Mesendoderm (in vitro differentiated cells): ENCODE data around the gene ZBTB7C.

ENCODE experiments used
- DNase-seq: peaks from one replicate; pipeline ENCODE4 v3.0.0; 2013
- H2AK5ac ChIP-seq: 2 replicates; pipeline ENCODE4 v1.6.1; 2013; ENCODE audit warnings: low read length, inconsistent platforms
- H2BK120ac ChIP-seq: 2 replicates; pipeline ENCODE4 v1.6.1; 2013; ENCODE audit warnings: low read depth, mild to moderate bottlenecking, low read length, moderate library complexity, mixed read lengths
- H2BK15ac ChIP-seq: replicated peaks from 2 replicates; pipeline ENCODE4 v1.6.1; 2013; ENCODE audit warnings: low read depth, mild to moderate bottlenecking, moderate library complexity
- H2BK5ac ChIP-seq: 2 replicates; pipeline ENCODE4 v1.6.1; 2013; ENCODE audit warnings: low read length, inconsistent platforms
- H3K18ac ChIP-seq: 2 replicates; pipeline ENCODE4 v1.6.1; 2013; ENCODE audit warnings: mild to moderate bottlenecking, low read length, mixed read lengths
- H3K23ac ChIP-seq: one replicate; pipeline ENCODE4 v1.6.1; 2013; ENCODE audit warnings: low read length
- H3K27ac ChIP-seq: 2 replicates; pipeline ENCODE4 v1.5.1; 2013; ENCODE audit warnings: low read depth, mild to moderate bottlenecking, inconsistent platforms, low read length, moderate library complexity
- H3K27me3 ChIP-seq: 2 replicates; pipeline ENCODE4 v1.6.1; 2013; ENCODE audit warnings: low read length, control low read depth, mild to moderate bottlenecking, inconsistent platforms; ENCODE audit not compliant: insufficient read depth, poor library complexity
- H3K36me3 ChIP-seq: 2 replicates; pipeline ENCODE4 v1.6.1; 2013; ENCODE audit warnings: low read length, inconsistent platforms; ENCODE audit not compliant: control insufficient read depth, insufficient read depth
- H3K4ac ChIP-seq: one replicate; pipeline ENCODE4 v1.6.1; 2013; ENCODE audit warnings: low read depth, mild to moderate bottlenecking, low read length, moderate library complexity
- H3K4me1 ChIP-seq: 2 replicates; pipeline ENCODE4 v1.6.1; 2013; ENCODE audit warnings: low read depth, low read length, inconsistent platforms; ENCODE audit not compliant: control insufficient read depth
- H3K4me2 ChIP-seq: 2 replicates; pipeline ENCODE4 v1.6.1; 2013; ENCODE audit warnings: low read length
- H3K4me3 ChIP-seq: 2 replicates; pipeline ENCODE4 v1.5.1; 2013; ENCODE audit warnings: mild to moderate bottlenecking, low read length
- H3K56ac ChIP-seq: one replicate; pipeline ENCODE4 v1.6.1; 2013; ENCODE audit warnings: low read length
- H3K79me1 ChIP-seq: 2 replicates; pipeline ENCODE4 v1.6.1; 2013; ENCODE audit warnings: low read length, inconsistent platforms
- H3K79me2 ChIP-seq: 2 replicates; pipeline ENCODE4 v1.6.1; 2013; ENCODE audit warnings: mild to moderate bottlenecking, low read length; ENCODE audit not compliant: control insufficient read depth, insufficient read depth
- H3K9ac ChIP-seq: 2 replicates; pipeline ENCODE4 v1.6.1; 2013; ENCODE audit warnings: low read length, inconsistent platforms
- H4K5ac ChIP-seq: one replicate; pipeline ENCODE4 v1.6.1; 2013; ENCODE audit warnings: low read length
- H4K8ac ChIP-seq: one replicate; pipeline ENCODE4 v1.6.1; 2013; ENCODE audit warnings: low read depth, mild to moderate bottlenecking, control low read depth, low read length, moderate library complexity
- WGBS: extraction: QIAGEN DNeasy Blood & Tissue Kit; methylation state at CpG from one replicate; pipeline ENCODE4 v1.1.7; 2013; ENCODE audit warnings: low lambda C conversion rate, missing lambda C conversion rate; ENCODE audit not compliant: insufficient coverage; ENCODE audit errors: extremely low coverage; 5-methylcytosine and 5-hydroxymethylcytosine counted together

The ZBTB7C gene

DNA sequence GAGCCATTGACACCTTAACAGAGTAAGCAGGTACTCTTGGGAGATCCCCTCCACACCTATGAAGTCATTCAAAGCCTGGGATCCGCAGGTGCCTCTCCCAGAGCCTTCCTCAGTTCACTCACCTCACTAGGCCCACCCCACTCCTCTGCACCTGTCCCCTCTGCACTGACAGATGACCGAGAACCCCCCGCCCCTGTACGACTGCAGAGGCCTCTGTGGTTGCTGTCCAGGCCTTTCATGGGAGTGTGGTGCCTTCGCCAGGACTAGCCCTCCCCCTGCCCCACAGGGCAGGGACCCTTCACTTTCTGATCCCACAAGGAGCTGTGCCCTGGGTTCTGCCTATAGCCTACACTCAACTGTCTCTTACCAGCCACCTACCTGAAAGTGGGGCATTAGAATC is 238.5 kb downstream of the ZBTB7C start:
- Histone ChIP-seq H4K5ac (no peak overlapping the region), H2AK5ac (no peak overlapping the region), H3K4ac (no peak overlapping the region), H3K79me1 (no peaks in the 10 kb centered on the region), H2BK120ac (no peak overlapping the region), H2BK15ac (no peak overlapping the region), H3K4me3 (no peak overlapping the region), H3K18ac (no peak overlapping the region), H2BK5ac (no peak overlapping the region), H3K56ac (no peak overlapping the region), H3K36me3 (no peaks in the 10 kb centered on the region), H3K23ac (no peak overlapping the region), H3K4me2 (no peak overlapping the region), H3K79me2 (no peaks in the 10 kb centered on the region), H4K8ac (no peak overlapping the region), H3K27ac (no peak overlapping the region), H3K27me3 (no peaks in the 10 kb centered on the region), H3K4me1 (no peaks in the 10 kb centered on the region), H3K9ac (no peak overlapping the region)
- no CpG with 5 or more reads among the region's 5 CpGs for WGBS
- no peak for DNase-seq

- Histone ChIP-seq H3K23ac (no peak overlapping the region), H4K5ac (no peak overlapping the region), H2AK5ac (no peak overlapping the region), H3K79me2 (no peaks in the 10 kb centered on the region), H3K18ac (no peak overlapping the region), H2BK5ac (no peak overlapping the region), H4K8ac (no peak overlapping the region), H3K9ac (no peak overlapping the region), H3K27me3 (no peaks in the 10 kb centered on the region), H3K79me1 (no peaks in the 10 kb centered on the region), H3K56ac (no peak overlapping the region), H3K4me3 (no peak overlapping the region), H2BK15ac (no peak overlapping the region), H3K36me3 (no peaks in the 10 kb centered on the region), H3K4me1 (no peaks in the 10 kb centered on the region), H3K4me2 (no peak overlapping the region), H3K27ac (no peak overlapping the region), H3K4ac (no peak overlapping the region), H2BK120ac (no peak overlapping the region)
- WGBS, result no CpG with 5 or more reads among the region's 2 CpGs
- no peak for DNase-seq
Measured at GRCh38 chr18:48168861-48169260, 240.3 kb downstream of the ZBTB7C start.

DNA sequence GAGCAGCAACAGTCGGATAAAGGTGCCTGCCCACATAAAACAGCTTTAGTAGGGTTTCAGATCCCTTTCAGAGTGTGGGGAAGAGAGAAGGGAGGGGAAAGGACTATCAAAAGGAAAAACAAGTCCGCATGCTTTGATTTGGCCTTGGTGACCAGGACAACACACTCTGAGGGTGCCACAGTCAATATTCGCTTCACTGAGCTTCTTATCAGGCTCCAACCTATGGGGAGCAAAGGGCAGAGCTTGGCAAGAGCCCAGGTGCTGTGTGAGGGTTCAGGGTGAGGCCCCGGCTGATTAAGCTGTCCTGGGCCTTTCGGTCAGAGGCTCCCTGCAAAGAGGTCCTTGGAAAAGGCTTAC is 241.3 kb downstream of the ZBTB7C start:
- H3K4ac ChIP-seq, result no peak overlapping the region
- no peak overlapping the region for H3K23ac ChIP-seq
- H2BK15ac ChIP-seq, result no peak overlapping the region
- no peak overlapping the region for H2BK120ac ChIP-seq
- H3K18ac ChIP-seq, result no peak overlapping the region
- no peak overlapping the region for H3K56ac ChIP-seq
- WGBS, result no CpG with 5 or more reads among the region's 5 CpGs
- no peak overlapping the region for H3K9ac ChIP-seq
- H3K79me1 ChIP-seq, result no peaks in the 10 kb centered on the region
- DNase-seq, result no peak
- H3K27me3 ChIP-seq, result no peaks in the 10 kb centered on the region
- H3K79me2 ChIP-seq, result no peaks in the 10 kb centered on the region
- H3K4me3 ChIP-seq, result no peak overlapping the region
- H4K5ac ChIP-seq, result no peak overlapping the region
- H3K4me1 ChIP-seq, result no peaks in the 10 kb centered on the region
- H3K4me2 ChIP-seq, result no peak overlapping the region
- H3K27ac ChIP-seq, result no peak overlapping the region
- no peak overlapping the region for H2AK5ac ChIP-seq
- H2BK5ac ChIP-seq, result no peak overlapping the region
- H4K8ac ChIP-seq, result no peak overlapping the region
- H3K36me3 ChIP-seq, result no peaks in the 10 kb centered on the region

DNA sequence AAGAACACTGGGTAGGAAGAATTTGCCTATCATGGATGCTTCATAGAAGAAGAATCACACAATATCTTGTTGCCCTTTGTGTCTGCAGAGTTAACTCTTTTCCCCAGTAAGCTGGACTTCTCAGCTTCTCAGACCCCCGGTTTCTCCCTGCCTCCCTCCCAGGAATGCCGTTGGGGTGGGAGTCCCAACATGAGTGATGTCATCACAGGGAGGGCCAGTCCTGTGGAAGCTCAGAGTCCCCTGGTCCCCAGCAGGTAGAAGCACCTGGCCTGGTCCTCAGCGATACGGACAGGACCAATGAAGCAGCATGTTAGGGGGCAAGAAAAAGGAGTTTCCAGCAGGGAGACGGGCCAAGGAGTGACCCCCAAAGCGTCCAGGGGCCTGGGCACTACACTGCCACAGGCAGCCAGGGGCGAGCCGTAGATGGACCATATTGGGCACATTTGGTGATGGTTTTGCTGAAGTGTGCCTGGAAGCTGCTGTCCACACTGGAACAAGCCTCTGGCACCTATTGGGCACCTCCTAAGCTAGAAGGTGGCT is 242.8 kb downstream of the ZBTB7C start:
- Histone ChIP-seq H3K23ac (no peak overlapping the region), H3K9ac (no peak overlapping the region), H2BK5ac (no peak overlapping the region), H4K8ac (no peak overlapping the region), H3K27ac (no peak overlapping the region), H2BK15ac (no peak overlapping the region), H3K4me2 (no peak overlapping the region), H3K4me3 (no peak overlapping the region), H3K27me3 (no peaks in the 10 kb centered on the region), H4K5ac (no peak overlapping the region), H3K79me2 (no peaks in the 10 kb centered on the region), H3K18ac (no peak overlapping the region), H3K4me1 (peaks cover 3% of the 10 kb centered on the region), H3K79me1 (no peaks in the 10 kb centered on the region), H3K4ac (no peak overlapping the region), H2AK5ac (no peak overlapping the region), H2BK120ac (no peak overlapping the region), H3K36me3 (no peaks in the 10 kb centered on the region), H3K56ac (no peak overlapping the region)
- DNase-seq, result no peak
- no CpG with 5 or more reads among the region's 8 CpGs for WGBS

DNA sequence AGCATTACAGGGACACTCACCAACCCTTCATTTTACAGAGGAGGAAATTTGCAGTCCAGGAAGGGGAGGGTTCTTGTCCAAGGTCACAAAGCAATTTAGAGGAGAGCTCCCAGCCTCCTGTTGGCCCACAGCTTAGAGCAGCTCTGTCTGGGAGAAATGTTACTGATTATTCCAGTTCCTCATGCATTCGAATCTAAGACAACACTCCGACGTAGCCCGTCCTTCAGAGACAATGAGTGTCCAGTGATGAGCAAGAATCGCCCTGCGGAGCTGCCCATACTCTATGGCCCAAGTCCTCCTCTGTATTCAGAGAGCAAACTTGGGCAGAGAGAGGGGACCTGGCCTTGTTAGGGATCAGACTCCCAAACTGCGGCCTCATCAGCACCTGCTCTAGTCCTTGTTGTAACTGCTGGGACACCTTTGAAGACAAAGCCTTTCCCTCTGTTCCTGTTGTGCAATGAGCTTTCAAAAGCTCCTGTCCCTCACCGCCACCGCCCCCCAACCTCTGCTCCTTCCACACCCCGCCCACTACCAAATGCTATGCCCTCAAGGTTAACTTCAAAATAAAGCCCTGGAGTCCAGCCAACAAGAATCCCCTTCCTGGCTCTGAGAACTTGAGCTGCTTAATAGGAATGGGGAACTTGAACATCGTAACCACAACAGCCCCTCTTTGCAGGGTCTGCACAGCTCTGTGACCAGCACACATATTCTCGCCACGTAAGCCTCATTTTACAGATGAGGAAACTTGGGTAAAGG is 243.9 kb downstream of the ZBTB7C start:
- Histone ChIP-seq H3K4ac (no peak overlapping the region), H2AK5ac (no peak overlapping the region), H3K23ac (no peak overlapping the region), H4K8ac (no peak overlapping the region), H3K4me3 (no peak overlapping the region), H3K4me1 (peaks cover 3% of the 10 kb centered on the region), H3K27ac (no peak overlapping the region), H3K4me2 (no peak overlapping the region), H2BK5ac (no peak overlapping the region), H3K56ac (no peak overlapping the region), H3K36me3 (no peaks in the 10 kb centered on the region), H3K27me3 (no peaks in the 10 kb centered on the region), H4K5ac (no peak overlapping the region), H3K18ac (no peak overlapping the region), H3K9ac (no peak overlapping the region), H3K79me2 (no peaks in the 10 kb centered on the region), H2BK15ac (no peak overlapping the region), H2BK120ac (no peak overlapping the region), H3K79me1 (no peaks in the 10 kb centered on the region)
- no peak for DNase-seq
- no CpG with 5 or more reads among the region's 13 CpGs for WGBS

DNA sequence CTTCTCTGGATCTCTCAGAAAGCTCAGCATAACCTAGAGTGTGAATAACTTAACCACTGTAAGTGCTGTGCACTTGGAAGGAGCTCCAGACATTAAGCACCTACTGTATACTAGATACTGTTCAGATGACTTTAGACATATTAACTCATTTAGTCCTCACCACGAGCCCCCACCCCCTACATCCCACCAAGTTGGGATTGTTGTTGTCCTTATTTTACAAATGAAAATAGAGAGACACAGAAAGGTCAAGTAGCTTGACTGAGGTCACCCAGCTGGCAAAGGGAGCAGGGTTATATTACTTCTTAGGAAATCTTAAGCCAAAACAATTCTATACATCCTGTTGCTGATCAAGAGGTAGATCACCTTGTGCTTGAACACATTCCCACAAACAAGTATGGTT is 244.5 kb downstream of the ZBTB7C start:
- H3K23ac ChIP-seq, result no peak overlapping the region
- no peak overlapping the region for H3K18ac ChIP-seq
- no peaks in the 10 kb centered on the region for H3K36me3 ChIP-seq
- no peak overlapping the region for H2BK5ac ChIP-seq
- no peak overlapping the region for H4K8ac ChIP-seq
- H2BK120ac ChIP-seq, result no peak overlapping the region
- H3K27me3 ChIP-seq, result no peaks in the 10 kb centered on the region
- H3K4me2 ChIP-seq, result no peak overlapping the region
- WGBS, result no CpG with 5 or more reads among the region's 1 CpG
- no peak overlapping the region for H3K27ac ChIP-seq
- no peak overlapping the region for H3K9ac ChIP-seq
- DNase-seq, result no peak
- H3K4me1 ChIP-seq, result peaks cover 3% of the 10 kb centered on the region
- no peak overlapping the region for H3K56ac ChIP-seq
- no peaks in the 10 kb centered on the region for H3K79me1 ChIP-seq
- H3K79me2 ChIP-seq, result no peaks in the 10 kb centered on the region
- H4K5ac ChIP-seq, result no peak overlapping the region
- H2AK5ac ChIP-seq, result no peak overlapping the region
- no peak overlapping the region for H3K4me3 ChIP-seq
- H3K4ac ChIP-seq, result no peak overlapping the region
- H2BK15ac ChIP-seq, result no peak overlapping the region
